Left lung (tissue), 10 donors: ENCODE data around the gene NPTX1. TPM values are rescaled to one million over a fixed set of nuclear protein-coding genes. Genes with fewer than 3 reads are reported as not detected.

Source experiments
- ATAC-seq: fragments of 200-7000 bp; cut with Tn5 transposase; one replicate; pipeline ENCODE4 v1.9.1; 2020; ENCODE audit warnings: moderate library complexity
- DNase-seq, 4 donors: peaks; one replicate each; pipeline ENCODE4 v3.0.0-alpha.2; 2013 to 2020
- H3K27ac ChIP-seq, 2 donors: fragments of 200-600 bp; sonication (generic) in 1 of 2; one replicate each; pipeline versions ENCODE4 v1.5.0 to v1.8.0; 2020 to 2021
- H3K27me3 ChIP-seq, 2 donors: fragments of 200-600 bp; sonication (generic) in 1 of 2; one replicate each; pipeline versions ENCODE4 v1.5.0 to v1.8.0; 2020 to 2021
- H3K36me3 ChIP-seq, 2 donors: fragments of 200-600 bp; sonication (generic) in 1 of 2; one replicate each; pipeline versions ENCODE4 v1.5.0 to v1.8.0; 2020 to 2021
- H3K4me1 ChIP-seq, 2 donors: fragments of 200-600 bp; one replicate each; pipeline ENCODE4 v1.8.0; 2021
- H3K4me3 ChIP-seq, 2 donors: fragments of 200-600 bp; sonication (generic) in 1 of 2; one replicate each; pipeline versions ENCODE4 v1.5.0 to v1.8.0; 2020 to 2021; ENCODE audit warnings: mild to moderate bottlenecking in 1 of 2
- H3K9me3 ChIP-seq, 2 donors: fragments of 200-600 bp; sonication (generic) in 1 of 2; one replicate each; pipeline versions ENCODE4 v1.5.0 to v1.8.0; 2020 to 2021
- CTCF ChIP-seq, 2 donors: fragments of 200-600 bp; sonication (generic) in 1 of 2; IDR thresholded peaks; one replicate each; pipeline versions ENCODE4 v1.5.0 to v1.8.0; 2021; ENCODE audit warnings: antibody characterized with exemption in 2 of 2
- intact Hi-C, 2 donors: fragments of 100-400 bp; cut with DNase I; formaldehyde crosslinking; loops; one replicate each; pipeline versions ENCODE4 v1.11.2 to v1.14.2; 2022
- polyA plus RNA-seq, 6 donors: library from polyadenylated mRNA; unstranded; fragments of 120-200 nt; gene quantifications; one replicate each; pipeline ENCODE4 v1.2.1, GENCODE V29; 2013; ENCODE audit not compliant: insufficient read length in 6 of 6
- total RNA-seq, 2 donors: library from RNA; stranded (reverse); fragmentation: NEBNext Ultra II Directional; extraction: Animal tissue kit (Norgen Biotek cat#: 25700); gene quantifications; one replicate each; pipeline ENCODE4 v1.2.1, GENCODE V29; 2021
- donor health status: DM: no; HTN: yes; CAD: no.
- donor health status: DM: no; HTN: no; CAD: no.

NPTX1 gene
- total and polyA plus RNA-seq, 8 donors: 0.17 to 9.1 (median 6.3) TPM

GRCh38 chr17:80463784-80464400 lies 12.5 kb downstream of the NPTX1 start:
- no peak for TF ChIP-seq CTCF (IDR thresholded peaks at IDR 0.05)
- DNase-seq (no peak), ATAC-seq (no peak)
- H3K9me3 ChIP-seq: no peaks in the 10 kb centered on the region
- intact Hi-C loops: no loop called here
- no peak overlapping the region for H3K4me3 ChIP-seq
- no peak overlapping the region for H3K27ac ChIP-seq
- peaks cover 11 to 70% of the 10 kb centered on the region in 2 donors for H3K27me3 ChIP-seq
- no peaks in the 10 kb centered on the region for H3K36me3 ChIP-seq
- H3K4me1 ChIP-seq: no peaks in the 10 kb centered on the region

- ATAC-seq (no peak), DNase-seq (no peak)
- Histone ChIP-seq H3K4me3 (no peak overlapping the region), H3K27ac (no peak overlapping the region), H3K9me3 (no peaks in the 10 kb centered on the region), H3K36me3 (no peaks in the 10 kb centered on the region), H3K27me3 (peaks cover 0 to 55% of the 10 kb centered on the region in 2 donors), H3K4me1 (peaks cover 0 to 11% of the 10 kb centered on the region in 2 donors)
- intact Hi-C loops: no loop called here
- no peak for TF ChIP-seq CTCF (IDR thresholded peaks at IDR 0.05)
These were observed 14.8 kb downstream of the NPTX1 start for GRCh38 chr17:80461528-80462160.

GRCh38 chr17:80460429-80460834 lies 16.0 kb downstream of the NPTX1 start:
- Histone ChIP-seq H3K36me3 (no peaks in the 10 kb centered on the region), H3K9me3 (no peaks in the 10 kb centered on the region), H3K27ac (no peak overlapping the region), H3K4me1 (peaks cover 0 to 20% of the 10 kb centered on the region in 2 donors), H3K4me3 (no peak overlapping the region), H3K27me3 (peaks cover 0 to 43% of the 10 kb centered on the region in 2 donors)
- DNase-seq: no peak
- no peak for TF ChIP-seq CTCF (IDR thresholded peaks at IDR 0.05)
- intact Hi-C loops: no loop called here
- no peak for ATAC-seq

- Histone ChIP-seq H3K4me1 (peaks cover 0 to 24% of the 10 kb centered on the region in 2 donors), H3K27ac (no peak overlapping the region), H3K27me3 (peaks cover 0 to 32% of the 10 kb centered on the region in 2 donors), H3K9me3 (no peaks in the 10 kb centered on the region), H3K36me3 (no peaks in the 10 kb centered on the region), H3K4me3 (no peak overlapping the region)
- intact Hi-C loops: no loop called here
- ATAC-seq (no peak), DNase-seq (peak in 1 of 4 donors; percentile 39)
- no peak for TF ChIP-seq CTCF (IDR thresholded peaks at IDR 0.05)
These were observed 17.2 kb downstream of the NPTX1 start for GRCh38 chr17:80459234-80459633.

- intact Hi-C loops: no loop called here
- no peak for TF ChIP-seq CTCF (IDR thresholded peaks at IDR 0.05)
- DNase-seq (peak in 1 of 4 donors; percentile 16), ATAC-seq (no peak)
- Histone ChIP-seq H3K27ac (no peak overlapping the region), H3K4me3 (no peak overlapping the region), H3K9me3 (no peaks in the 10 kb centered on the region), H3K4me1 (peaks cover 0 to 33% of the 10 kb centered on the region in 2 donors), H3K27me3 (peaks cover 0 to 31% of the 10 kb centered on the region in 2 donors), H3K36me3 (no peaks in the 10 kb centered on the region)
These were observed 18.4 kb downstream of the NPTX1 start for GRCh38 chr17:80458016-80458415.
